Spinal cord (tissue), 10 donors: ENCODE results near the gene HBE1. TPM values are rescaled to one million over a fixed set of nuclear protein-coding genes. Genes with fewer than 3 reads are reported as not detected.

Experiments used
- DNase-seq, 6 donors: peaks; one replicate each; pipeline versions ENCODE4 v3.0.0 to v3.0.0-alpha.2; 2013 to 2015; ENCODE audit warnings: low spot score in 6 of 6, low read depth in 4 of 6
- H3K27ac ChIP-seq: one replicate; pipeline ENCODE4 v1.5.1; 2013; ENCODE audit warnings: low read depth, low read length, control low read depth
- H3K27me3 ChIP-seq: one replicate; pipeline ENCODE4 v1.6.1; 2013; ENCODE audit warnings: low read length; ENCODE audit not compliant: control insufficient read depth, insufficient read depth
- H3K36me3 ChIP-seq: one replicate; pipeline ENCODE4 v1.6.1; 2013; ENCODE audit warnings: low read length; ENCODE audit not compliant: control insufficient read depth, insufficient read depth
- H3K4me1 ChIP-seq: one replicate; pipeline ENCODE4 v1.6.1; 2013; ENCODE audit warnings: low read length; ENCODE audit not compliant: control insufficient read depth, insufficient read depth
- H3K4me3 ChIP-seq: one replicate; pipeline ENCODE4 v1.5.1; 2013; ENCODE audit warnings: low read depth, low read length, control low read depth
- H3K9me3 ChIP-seq: one replicate; pipeline ENCODE4 v1.6.1; 2013; ENCODE audit warnings: low read length; ENCODE audit not compliant: control insufficient read depth, insufficient read depth
- WGBS: methylation state at CpG from one replicate; pipeline ENCODE4 v1.1.5; 2013; ENCODE audit warnings: missing lambda C conversion rate; ENCODE audit not compliant: insufficient coverage; 5-methylcytosine and 5-hydroxymethylcytosine counted together
- polyA plus RNA-seq, 2 donors: library from polyadenylated mRNA; unstranded; fragments of 120-200 nt; gene quantifications; one replicate each; pipeline ENCODE4 v1.2.1, GENCODE V29; 2013; ENCODE audit not compliant: insufficient read length in 2 of 2
- total RNA-seq, 2 donors: library from RNA; depleted of rRNA in 1 of 2; stranded (reverse); fragments of 120-200 nt in 1 of 2; fragments of >200 nt in 1 of 2; gene quantifications; one replicate each; pipeline versions ENCODE4 v1.2.3 to v1.2.4, GENCODE V29; 2013 to 2014
- donor health status: healthy.

HBE1 gene
- total and polyA plus RNA-seq, 4 donors: 9.2 to 30.5 (median 11.9) TPM

DNA sequence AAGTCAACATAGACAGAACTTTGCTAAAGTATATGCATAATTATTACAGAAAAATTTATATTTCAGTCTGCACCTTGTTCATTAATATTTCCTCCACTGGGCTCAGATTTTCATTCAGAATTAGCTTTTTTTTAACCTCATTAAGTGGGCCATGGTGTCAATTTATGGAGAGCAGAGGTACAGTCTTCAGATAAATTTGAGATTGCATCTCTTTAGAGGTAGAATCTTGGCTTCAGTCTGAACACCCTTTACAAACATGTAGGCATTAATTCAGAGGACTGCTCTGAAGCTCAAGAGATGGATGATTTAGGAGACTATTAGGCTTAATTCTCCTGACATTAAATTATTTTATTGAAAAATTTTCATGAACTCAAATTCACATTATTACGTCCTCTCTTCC is 39.5 kb downstream of the HBE1 start:
- WGBS: no CpG with 5 or more reads among the region's 1 CpG
- Histone ChIP-seq H3K36me3 (no peaks in the 10 kb centered on the region), H3K4me3 (no peak overlapping the region), H3K27ac (no peak overlapping the region), H3K4me1 (no peaks in the 10 kb centered on the region), H3K9me3 (no peaks in the 10 kb centered on the region), H3K27me3 (no peaks in the 10 kb centered on the region)
- no peak for DNase-seq

DNA sequence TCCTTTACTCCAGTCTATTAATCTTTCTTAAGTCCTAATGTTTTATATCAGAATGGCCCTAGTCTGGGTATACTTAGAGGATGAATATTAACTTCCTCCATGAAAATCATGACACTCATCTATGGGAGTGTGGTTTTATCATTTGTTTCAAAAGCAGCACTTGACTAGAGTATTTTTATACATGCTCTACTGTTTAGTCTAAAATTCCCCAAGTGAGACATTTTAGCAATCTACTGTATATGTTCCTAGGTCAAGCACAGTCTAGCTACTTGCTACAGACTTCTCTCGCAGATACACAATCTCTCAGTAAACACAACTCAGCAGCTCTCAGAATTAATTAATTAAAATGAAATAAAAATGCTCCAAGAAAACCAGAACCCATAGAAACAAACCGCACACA is 39.9 kb downstream of the HBE1 start:
- no peak for DNase-seq
- no peaks in the 10 kb centered on the region for H3K4me1 ChIP-seq
- H3K27ac ChIP-seq: no peak overlapping the region

DNA sequence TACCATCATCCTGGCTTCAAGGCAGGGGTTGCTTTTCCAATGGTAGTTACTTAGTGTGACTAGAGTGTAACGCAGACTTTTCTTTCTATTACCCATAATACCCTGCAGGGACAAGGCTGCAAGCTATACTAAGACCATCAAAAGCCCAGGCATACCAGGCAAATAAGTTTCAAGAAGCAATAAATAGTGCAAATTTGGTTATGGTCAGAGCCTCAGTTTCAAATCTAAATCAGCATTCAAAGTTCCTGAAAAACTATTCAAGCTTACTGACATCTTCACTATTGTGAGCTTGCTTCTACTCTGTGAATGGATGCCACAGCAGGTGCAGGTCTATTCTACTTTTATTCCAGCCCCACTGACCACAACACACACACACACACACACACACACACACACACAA is 40.4 kb downstream of the HBE1 start:
- no peaks in the 10 kb centered on the region for H3K9me3 ChIP-seq
- no peaks in the 10 kb centered on the region for H3K4me1 ChIP-seq
- no CpG with 5 or more reads among the region's 1 CpG for WGBS
- DNase-seq: no peak
- H3K36me3 ChIP-seq: no peaks in the 10 kb centered on the region
- H3K27me3 ChIP-seq: no peaks in the 10 kb centered on the region
- H3K27ac ChIP-seq: no peak overlapping the region
- H3K4me3 ChIP-seq: no peak overlapping the region

More for the DNA sequence above, 39.9 kb downstream of the HBE1 start:
- H3K27me3 ChIP-seq: no peaks in the 10 kb centered on the region
- H3K4me3 ChIP-seq: no peak overlapping the region
- no peaks in the 10 kb centered on the region for H3K36me3 ChIP-seq
- no peaks in the 10 kb centered on the region for H3K9me3 ChIP-seq
- no CpG with 5 or more reads among the region's 2 CpGs for WGBS

DNA sequence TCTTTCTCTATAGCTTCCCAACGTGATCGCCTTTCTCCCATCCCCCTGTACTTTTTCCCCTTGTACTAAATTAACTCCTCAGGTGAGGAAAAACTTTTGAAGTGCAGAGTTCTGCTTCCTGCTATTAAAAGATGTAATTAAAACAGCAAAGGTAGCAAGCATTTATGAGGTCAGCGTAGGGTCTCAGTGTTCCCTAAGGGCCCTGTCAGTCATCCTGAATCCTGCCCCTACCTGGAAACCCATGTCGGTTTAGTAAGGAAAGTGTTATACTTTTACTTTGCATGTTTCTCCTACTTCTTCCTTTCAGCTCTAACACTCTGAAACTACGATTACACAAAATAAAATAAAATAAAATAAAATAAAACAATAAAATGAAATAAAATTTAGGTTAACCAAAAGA is 41.6 kb downstream of the HBE1 start:
- H3K4me3 ChIP-seq: no peak overlapping the region
- no peak for DNase-seq
- no CpG with 5 or more reads among the region's 5 CpGs for WGBS
- no peaks in the 10 kb centered on the region for H3K9me3 ChIP-seq
- no peaks in the 10 kb centered on the region for H3K36me3 ChIP-seq
- H3K27ac ChIP-seq: no peak overlapping the region
- H3K4me1 ChIP-seq: no peaks in the 10 kb centered on the region
- H3K27me3 ChIP-seq: no peaks in the 10 kb centered on the region

DNA sequence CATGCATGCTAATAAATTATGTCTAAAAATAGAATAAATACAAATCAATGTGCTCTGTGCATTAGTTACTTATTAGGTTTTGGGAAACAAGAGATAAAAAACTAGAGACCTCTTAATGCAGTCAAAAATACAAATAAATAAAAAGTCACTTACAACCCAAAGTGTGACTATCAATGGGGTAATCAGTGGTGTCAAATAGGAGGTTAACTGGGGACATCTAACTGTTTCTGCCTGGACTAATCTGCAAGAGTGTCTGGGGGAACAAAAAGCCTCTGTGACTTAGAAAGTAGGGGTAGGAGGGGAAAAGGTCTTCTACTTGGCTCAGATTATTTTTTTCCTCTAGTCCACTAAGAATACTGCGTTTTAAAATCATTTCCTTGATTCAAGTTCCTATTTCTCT is 42.1 kb downstream of the HBE1 start:
- no peaks in the 10 kb centered on the region for H3K36me3 ChIP-seq
- DNase-seq: no peak
- WGBS: no CpG with 5 or more reads among the region's 1 CpG
- no peaks in the 10 kb centered on the region for H3K9me3 ChIP-seq
- no peak overlapping the region for H3K4me3 ChIP-seq
- H3K4me1 ChIP-seq: no peaks in the 10 kb centered on the region
- no peaks in the 10 kb centered on the region for H3K27me3 ChIP-seq
- no peak overlapping the region for H3K27ac ChIP-seq

DNA sequence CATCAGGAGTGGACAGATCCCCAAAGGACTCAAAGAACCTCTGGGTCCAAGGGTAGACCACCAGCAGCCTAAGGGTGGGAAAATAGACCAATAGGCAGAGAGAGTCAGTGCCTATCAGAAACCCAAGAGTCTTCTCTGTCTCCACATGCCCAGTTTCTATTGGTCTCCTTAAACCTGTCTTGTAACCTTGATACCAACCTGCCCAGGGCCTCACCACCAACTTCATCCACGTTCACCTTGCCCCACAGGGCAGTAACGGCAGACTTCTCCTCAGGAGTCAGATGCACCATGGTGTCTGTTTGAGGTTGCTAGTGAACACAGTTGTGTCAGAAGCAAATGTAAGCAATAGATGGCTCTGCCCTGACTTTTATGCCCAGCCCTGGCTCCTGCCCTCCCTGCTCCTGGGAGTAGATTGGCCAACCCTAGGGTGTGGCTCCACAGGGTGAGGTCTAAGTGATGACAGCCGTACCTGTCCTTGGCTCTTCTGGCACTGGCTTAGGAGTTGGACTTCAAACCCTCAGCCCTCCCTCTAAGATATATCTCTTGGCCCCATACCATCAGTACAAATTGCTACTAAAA is 42.9 kb downstream of the HBE1 start, which contains the start of gene HBB:
HBB (minus strand) TSS at position 340 of the 579 bp plus-strand sequence; CDS start at position 290, 50 bp downstream.
- no peak for DNase-seq
- Histone ChIP-seq H3K4me3 (no peak within 1 kb of the TSS), H3K36me3 (no peaks in the 10 kb centered on the region), H3K27me3 (no peaks in the 10 kb centered on the region), H3K27ac (no peak within 1 kb of the TSS), H3K9me3 (no peaks in the 10 kb centered on the region), H3K4me1 (no peaks in the 10 kb centered on the region)
- 90% methylated on average over 2 of the region's 3 CpGs for WGBS

DNA sequence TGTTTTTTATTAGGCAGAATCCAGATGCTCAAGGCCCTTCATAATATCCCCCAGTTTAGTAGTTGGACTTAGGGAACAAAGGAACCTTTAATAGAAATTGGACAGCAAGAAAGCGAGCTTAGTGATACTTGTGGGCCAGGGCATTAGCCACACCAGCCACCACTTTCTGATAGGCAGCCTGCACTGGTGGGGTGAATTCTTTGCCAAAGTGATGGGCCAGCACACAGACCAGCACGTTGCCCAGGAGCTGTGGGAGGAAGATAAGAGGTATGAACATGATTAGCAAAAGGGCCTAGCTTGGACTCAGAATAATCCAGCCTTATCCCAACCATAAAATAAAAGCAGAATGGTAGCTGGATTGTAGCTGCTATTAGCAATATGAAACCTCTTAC is 44.3 kb downstream of the HBE1 start:
- Histone ChIP-seq H3K27me3 (no peaks in the 10 kb centered on the region), H3K27ac (no peak overlapping the region), H3K36me3 (no peaks in the 10 kb centered on the region), H3K9me3 (no peaks in the 10 kb centered on the region), H3K4me1 (no peaks in the 10 kb centered on the region), H3K4me3 (no peak overlapping the region)
- no peak for DNase-seq
- whole genome bisulfite sequencing: 50% methylated on average over 1 of the region's 2 CpGs

DNA sequence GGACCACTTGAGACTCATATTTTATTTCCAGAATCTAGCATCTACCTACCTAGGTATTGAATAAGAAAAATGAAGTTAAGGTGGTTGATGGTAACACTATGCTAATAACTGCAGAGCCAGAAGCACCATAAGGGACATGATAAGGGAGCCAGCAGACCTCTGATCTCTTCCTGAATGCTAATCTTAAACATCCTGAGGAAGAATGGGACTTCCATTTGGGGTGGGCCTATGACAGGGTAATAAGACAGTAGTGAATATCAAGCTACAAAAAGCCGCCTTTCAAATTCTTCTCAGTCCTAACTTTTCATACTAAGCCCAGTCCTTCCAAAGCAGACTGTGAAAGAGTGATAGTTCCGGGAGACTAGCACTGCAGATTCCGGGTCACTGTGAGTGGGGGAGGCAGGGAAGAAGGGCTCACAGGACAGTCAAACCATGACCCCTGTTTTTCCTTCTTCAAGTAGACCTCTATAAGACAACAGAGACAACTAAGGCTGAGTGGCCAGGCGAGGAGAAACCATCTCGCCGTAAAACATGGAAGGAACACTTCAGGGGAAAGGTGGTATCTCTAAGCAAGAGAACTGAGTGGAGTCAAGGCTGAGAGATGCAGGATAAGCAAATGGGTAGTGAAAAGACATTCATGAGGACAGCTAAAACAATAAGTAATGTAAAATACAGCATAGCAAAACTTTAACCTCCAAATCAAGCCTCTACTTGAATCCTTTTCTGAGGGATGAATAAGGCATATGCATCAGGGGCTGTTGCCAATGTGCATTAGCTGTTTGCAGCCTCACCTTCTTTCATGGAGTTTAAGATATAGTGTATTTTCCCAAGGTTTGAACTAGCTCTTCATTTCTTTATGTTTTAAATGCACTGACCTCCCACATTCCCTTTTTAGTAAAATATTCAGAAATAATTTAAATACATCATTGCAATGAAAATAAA is 44.9 kb downstream of the HBE1 start:
- no peak overlapping the region for H3K4me3 ChIP-seq
- DNase-seq: no peak
- H3K9me3 ChIP-seq: no peaks in the 10 kb centered on the region
- no peak overlapping the region for H3K27ac ChIP-seq
- H3K36me3 ChIP-seq: no peaks in the 10 kb centered on the region
- WGBS: 93% methylated on average over 3 of the region's 6 CpGs
- no peaks in the 10 kb centered on the region for H3K27me3 ChIP-seq
- H3K4me1 ChIP-seq: no peaks in the 10 kb centered on the region

DNA sequence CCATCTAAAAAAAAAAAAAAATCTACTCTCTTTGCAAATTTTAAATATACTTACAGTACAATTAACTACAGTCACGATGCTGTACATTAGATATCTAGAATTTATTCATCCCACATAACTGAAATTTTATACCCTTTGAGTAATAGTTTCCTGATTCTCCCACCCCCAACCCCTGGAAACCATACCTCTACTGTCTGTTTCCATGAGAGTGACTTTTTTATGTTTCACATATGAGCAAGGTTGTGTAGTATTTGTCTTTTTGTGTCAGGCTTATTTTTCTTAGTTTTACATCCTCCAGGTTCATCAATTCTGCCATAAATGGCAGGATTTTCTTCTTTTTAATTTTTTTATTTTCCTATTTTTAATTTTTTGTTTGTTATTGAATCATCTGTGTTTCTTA is 46.1 kb downstream of the HBE1 start:
- no peak overlapping the region for H3K4me3 ChIP-seq
- no peak for DNase-seq
- H3K36me3 ChIP-seq: no peaks in the 10 kb centered on the region
- no peaks in the 10 kb centered on the region for H3K4me1 ChIP-seq
- H3K9me3 ChIP-seq: no peaks in the 10 kb centered on the region
- WGBS: no CpG with 5 or more reads among the region's 1 CpG
- no peak overlapping the region for H3K27ac ChIP-seq
- no peaks in the 10 kb centered on the region for H3K27me3 ChIP-seq

DNA sequence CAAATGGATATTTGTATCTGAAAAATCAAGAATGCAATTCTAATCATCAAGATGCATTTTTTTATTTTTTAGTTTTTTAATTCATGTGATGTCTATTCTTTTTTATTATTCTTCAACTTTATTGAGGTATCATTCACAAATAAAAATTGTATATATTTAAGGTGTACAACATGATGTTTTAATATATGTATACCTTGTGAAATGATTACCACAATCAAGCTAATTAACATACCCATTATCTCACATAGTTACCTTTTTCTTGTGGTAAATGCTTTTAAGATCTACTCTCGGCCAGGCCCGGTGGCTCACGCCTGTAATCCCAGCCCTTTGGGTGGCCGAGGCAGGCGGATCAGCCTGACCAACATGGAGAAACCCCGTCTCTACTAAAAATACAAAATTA is 46.6 kb downstream of the HBE1 start:
- Histone ChIP-seq H3K36me3 (no peaks in the 10 kb centered on the region), H3K27ac (no peak overlapping the region), H3K4me3 (no peak overlapping the region), H3K9me3 (no peaks in the 10 kb centered on the region), H3K4me1 (no peaks in the 10 kb centered on the region), H3K27me3 (no peaks in the 10 kb centered on the region)
- 86% methylated on average over 6 of the region's 6 CpGs for WGBS
- no peak for DNase-seq
